ENCODE measurements around the gene KCTD3.

KCTD3 gene

DNA sequence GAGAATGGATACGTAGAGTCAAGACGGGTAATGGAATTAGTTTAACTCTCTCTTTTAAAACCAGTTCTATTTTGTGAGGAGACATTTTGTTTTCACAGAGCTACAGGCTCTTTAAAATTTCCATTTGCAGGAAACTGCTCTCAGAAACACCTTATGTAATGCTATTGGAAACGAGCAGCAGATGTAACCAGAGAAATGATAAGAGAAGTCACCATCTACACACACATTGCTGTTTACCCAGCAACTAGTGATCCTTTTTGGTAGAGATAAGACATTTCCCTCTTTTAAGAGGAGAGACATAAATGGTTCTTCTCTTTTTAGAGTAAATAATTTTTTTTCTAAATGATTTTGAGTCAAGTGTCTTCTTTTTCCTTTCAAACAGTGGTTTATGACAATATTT is 80.6 kb downstream of the KCTD3 start:
- Mint-ChIP-seq H3K4me3 (no peak overlapping the region), H3K27ac (no peak overlapping the region), H3K9me3 (peaks cover 12% of the 10 kb centered on the region), H3K27me3 (peaks cover 18% of the 10 kb centered on the region), H3K4me1 (ENCODE audit: low read depth) (no peaks in the 10 kb centered on the region), H3K36me3 (ENCODE audit: low read depth) (no peaks in the 10 kb centered on the region)

- Mint-ChIP-seq H3K27ac (no peak overlapping the region), H3K9me3 (peaks cover 11% of the 10 kb centered on the region), H3K27me3 (peaks cover 18% of the 10 kb centered on the region), H3K4me3 (no peak overlapping the region), H3K4me1 (ENCODE audit: low read depth) (no peaks in the 10 kb centered on the region), H3K36me3 (ENCODE audit: low read depth) (no peaks in the 10 kb centered on the region)
These were observed 81.9 kb downstream of the KCTD3 start for GRCh38 chr1:215648957-215649356.

GRCh38 chr1:215650446-215651149 is 83.5 kb downstream of the KCTD3 start:
- H3K27me3 Mint-ChIP-seq, result peaks cover 18% of the 10 kb centered on the region
- H3K27ac Mint-ChIP-seq, result no peak overlapping the region
- no peak overlapping the region for H3K4me3 Mint-ChIP-seq
- no peaks in the 10 kb centered on the region for H3K36me3 Mint-ChIP-seq (ENCODE audit: low read depth)
- no peaks in the 10 kb centered on the region for H3K4me1 Mint-ChIP-seq (ENCODE audit: low read depth)
- peaks cover 8% of the 10 kb centered on the region for H3K9me3 Mint-ChIP-seq

- H3K4me1 Mint-ChIP-seq (ENCODE audit: low read depth), result no peaks in the 10 kb centered on the region
- H3K27ac Mint-ChIP-seq, result no peak overlapping the region
- H3K4me3 Mint-ChIP-seq, result no peak overlapping the region
- peaks cover 7% of the 10 kb centered on the region for H3K9me3 Mint-ChIP-seq
- peaks cover 17% of the 10 kb centered on the region for H3K27me3 Mint-ChIP-seq
- H3K36me3 Mint-ChIP-seq (ENCODE audit: low read depth), result no peaks in the 10 kb centered on the region
These were observed 84.8 kb downstream of the KCTD3 start for GRCh38 chr1:215651867-215652266.

- Mint-ChIP-seq H3K4me3 (no peak overlapping the region), H3K9me3 (peaks cover 2% of the 10 kb centered on the region), H3K36me3 (ENCODE audit: low read depth) (no peaks in the 10 kb centered on the region), H3K27me3 (peaks cover 15% of the 10 kb centered on the region), H3K27ac (no peak overlapping the region), H3K4me1 (ENCODE audit: low read depth) (no peaks in the 10 kb centered on the region)
These were observed 85.3 kb downstream of the KCTD3 start for GRCh38 chr1:215652371-215652770.

DNA sequence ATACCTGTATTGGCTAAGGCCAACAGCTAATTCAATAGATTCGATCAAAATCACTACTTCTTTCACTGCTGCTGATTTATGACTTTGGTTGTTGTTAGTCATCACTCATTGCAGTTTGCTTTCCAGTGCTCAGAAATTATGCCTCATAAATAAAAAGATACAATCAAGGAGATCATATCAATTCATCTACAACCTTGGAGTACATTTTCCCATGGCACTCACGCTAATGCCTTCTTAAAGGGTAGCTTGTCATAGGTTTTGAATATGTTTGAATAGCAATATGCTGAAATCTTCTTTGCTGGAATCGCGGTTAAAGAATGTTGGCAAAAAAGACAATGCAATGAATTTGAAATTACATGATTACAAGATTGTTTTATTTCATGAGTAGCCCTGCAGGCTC is 89.9 kb downstream of the KCTD3 start:
- no peak overlapping the region for H3K4me3 Mint-ChIP-seq
- H3K9me3 Mint-ChIP-seq, result no peaks in the 10 kb centered on the region
- H3K4me1 Mint-ChIP-seq (ENCODE audit: low read depth), result no peaks in the 10 kb centered on the region
- H3K27me3 Mint-ChIP-seq, result peaks cover 7% of the 10 kb centered on the region
- no peaks in the 10 kb centered on the region for H3K36me3 Mint-ChIP-seq (ENCODE audit: low read depth)
- no peak overlapping the region for H3K27ac Mint-ChIP-seq

DNA sequence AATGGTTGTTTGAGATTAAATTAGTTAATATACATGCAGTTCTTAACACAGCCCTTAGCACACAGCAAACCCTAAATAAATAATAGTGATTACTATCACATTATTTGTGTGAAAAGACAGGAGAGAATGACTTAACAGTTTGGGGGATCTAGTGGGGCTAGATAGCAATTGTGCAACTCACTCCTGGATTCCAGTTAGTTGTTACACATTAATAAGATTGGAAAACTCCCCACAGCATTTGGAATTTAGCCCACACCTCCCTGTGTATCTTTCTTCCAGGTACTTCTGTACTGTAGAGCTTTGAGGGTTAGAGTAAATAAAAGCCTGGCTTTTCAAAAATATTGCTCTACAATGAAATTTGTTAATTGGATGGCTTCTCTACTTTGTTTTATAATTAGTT is 93.2 kb downstream of the KCTD3 start:
- Mint-ChIP-seq H3K4me1 (ENCODE audit: low read depth) (no peaks in the 10 kb centered on the region), H3K4me3 (no peak overlapping the region), H3K27ac (no peak overlapping the region)

GRCh38 chr1:215661033-215661432 is 93.9 kb downstream of the KCTD3 start:
- H3K4me3 Mint-ChIP-seq, result no peak overlapping the region
- no peaks in the 10 kb centered on the region for H3K27me3 Mint-ChIP-seq
- H3K27ac Mint-ChIP-seq, result no peak overlapping the region
- H3K36me3 Mint-ChIP-seq (ENCODE audit: low read depth), result no peaks in the 10 kb centered on the region
- no peaks in the 10 kb centered on the region for H3K4me1 Mint-ChIP-seq (ENCODE audit: low read depth)
- peaks cover 6% of the 10 kb centered on the region for H3K9me3 Mint-ChIP-seq

More for the DNA sequence above, 93.2 kb downstream of the KCTD3 start:
- Mint-ChIP-seq H3K9me3 (peaks cover 6% of the 10 kb centered on the region), H3K36me3 (ENCODE audit: low read depth) (no peaks in the 10 kb centered on the region), H3K27me3 (no peaks in the 10 kb centered on the region)

GRCh38 chr1:215665215-215665614 is 98.1 kb downstream of the KCTD3 start:
- Mint-ChIP-seq H3K4me1 (ENCODE audit: low read depth) (no peaks in the 10 kb centered on the region), H3K27ac (no peak overlapping the region), H3K9me3 (peaks cover 9% of the 10 kb centered on the region), H3K36me3 (ENCODE audit: low read depth) (no peaks in the 10 kb centered on the region), H3K27me3 (no peaks in the 10 kb centered on the region), H3K4me3 (no peak overlapping the region)

GRCh38 chr1:215667761-215668160 is 100.7 kb downstream of the KCTD3 start:
- Mint-ChIP-seq H3K4me1 (ENCODE audit: low read depth) (no peaks in the 10 kb centered on the region), H3K36me3 (ENCODE audit: low read depth) (no peaks in the 10 kb centered on the region), H3K9me3 (peaks cover 9% of the 10 kb centered on the region), H3K4me3 (no peak overlapping the region), H3K27me3 (no peaks in the 10 kb centered on the region), H3K27ac (no peak overlapping the region)

GRCh38 chr1:215669806-215670491 is 102.8 kb downstream of the KCTD3 start:
- Mint-ChIP-seq H3K4me1 (ENCODE audit: low read depth) (no peaks in the 10 kb centered on the region), H3K27ac (no peak overlapping the region), H3K36me3 (ENCODE audit: low read depth) (no peaks in the 10 kb centered on the region), H3K4me3 (no peak overlapping the region), H3K9me3 (peaks cover 2% of the 10 kb centered on the region), H3K27me3 (no peaks in the 10 kb centered on the region)
